Measurements from ENCODE around the gene CSAG3. TPM values are rescaled to one million over a fixed set of nuclear protein-coding genes. Genes with fewer than 3 reads are reported as not detected.
"Not testable (repeated sequence)": the region's sequence is repeated elsewhere in the genome, so short reads cannot be mapped to it uniquely, and the experiment has no call there.

CSAG3 gene
- total RNA-seq, 4 donors from 2014 or later: not detected

DNA sequence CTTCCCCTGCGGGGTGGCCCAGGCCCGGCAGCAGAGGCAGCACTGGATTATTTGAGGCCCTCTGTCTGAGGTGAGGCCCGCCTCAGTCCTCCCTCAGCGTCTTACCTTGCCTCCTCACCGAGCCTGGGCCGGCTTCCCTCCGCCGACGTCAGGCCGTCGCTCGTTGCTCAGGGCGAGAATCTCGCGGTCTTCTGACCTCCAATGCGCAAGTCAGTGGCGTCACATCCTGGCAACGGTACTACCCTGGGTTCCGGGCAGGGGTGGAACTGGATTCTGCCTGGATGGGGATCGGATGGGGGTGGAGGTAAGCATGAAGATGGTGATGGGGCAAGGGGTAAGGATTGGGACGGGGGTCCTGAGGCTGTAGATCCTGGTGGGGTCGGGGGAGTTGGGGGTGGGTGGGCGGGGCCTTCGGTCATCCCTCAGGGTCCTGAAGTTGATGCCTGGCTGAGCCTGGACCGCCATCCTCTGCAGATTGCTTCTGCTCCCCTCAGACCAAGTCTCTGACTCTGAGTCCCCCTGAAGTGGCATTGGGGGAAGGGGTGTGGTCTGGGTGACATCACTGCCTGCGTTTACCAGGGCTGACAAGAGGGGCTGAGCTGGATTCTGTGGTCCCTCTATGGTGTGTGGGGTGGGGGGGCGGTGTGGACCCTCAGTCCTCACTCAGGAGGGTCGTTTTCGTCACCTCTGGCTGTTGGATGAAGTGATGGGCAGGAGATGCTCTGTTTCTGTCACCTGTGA lies 10.7 kb downstream of the CSAG3 start, which contains the start of gene MAGEA6:
Gene MAGEA6, minus strand, starts transcription at position 141 of the 741 bp plus-strand sequence. CDS start 2,039 bp downstream, outside the sequence.
- H3K27ac ChIP-seq; DNase-seq; H3K4me3 ChIP-seq (replicated peaks in 1 of 3); H3K36me3 ChIP-seq; H3K4me1 ChIP-seq; H3K9me3 ChIP-seq; intact Hi-C loops (cut with DNase I); H3K27me3 ChIP-seq: not testable (repeated sequence)
- WGBS, 2 donors: no CpG with 5 or more reads among the region's 29 CpGs

DNA sequence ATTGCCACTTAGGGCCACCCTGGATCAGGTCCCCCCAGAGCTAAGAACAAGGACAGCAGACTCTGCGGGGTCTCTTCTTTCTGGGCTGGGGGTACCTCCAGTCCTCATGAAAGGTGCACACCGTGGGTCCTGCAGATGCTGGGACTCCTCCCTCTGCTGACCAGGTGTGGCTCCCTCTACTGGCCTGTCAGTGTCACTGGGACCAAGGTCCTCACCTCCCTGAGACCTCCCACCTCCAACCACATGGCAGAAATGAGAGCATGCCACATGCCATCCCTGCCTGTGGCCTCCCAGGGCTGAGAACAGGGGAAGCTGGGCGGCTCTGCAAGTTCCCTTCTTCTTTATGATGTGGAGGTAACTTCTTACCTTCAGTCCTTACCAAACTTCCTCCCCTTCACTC lies 28.0 kb downstream of the CSAG3 start:
- DNase-seq; H3K27me3 ChIP-seq; H3K4me3 ChIP-seq (replicated peaks in 1 of 3); H3K36me3 ChIP-seq; H3K27ac ChIP-seq; intact Hi-C loops (cut with DNase I); H3K4me1 ChIP-seq; H3K9me3 ChIP-seq: not testable (repeated sequence)
- WGBS, 2 donors: no CpG with 5 or more reads among the region's 3 CpGs

DNA sequence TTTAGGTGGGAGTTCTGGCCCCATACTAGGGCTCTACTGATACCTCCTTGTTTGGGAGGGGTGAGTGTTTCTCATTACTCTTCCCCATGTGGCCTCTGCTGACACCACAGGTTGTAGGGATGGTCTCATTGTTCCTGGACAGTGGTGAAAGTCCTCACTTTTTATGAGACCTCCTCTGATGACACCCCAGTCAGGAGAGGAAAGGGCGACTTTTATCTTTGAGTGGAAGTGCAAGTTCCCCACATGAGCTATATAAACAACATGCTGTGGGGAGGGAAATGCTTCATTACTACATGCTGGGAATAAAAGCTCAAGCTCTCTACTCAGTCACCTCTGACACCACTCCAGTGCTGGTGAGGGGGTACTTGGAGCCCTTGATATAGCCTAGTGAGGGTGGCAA lies 39.9 kb downstream of the CSAG3 start:
- WGBS, 2 donors: 40 to 50% methylated on average over 1 of the region's 1 CpG
- Histone ChIP-seq H3K4me1 (no peaks in the 10 kb centered on the region), H3K4me3 (replicated peaks in 1 of 3) (no peak overlapping the region), H3K36me3 (no peaks in the 10 kb centered on the region), H3K9me3 (no peaks in the 10 kb centered on the region), H3K27ac (no peak overlapping the region), H3K27me3 (no peaks in the 10 kb centered on the region)
- no peak for DNase-seq
- TF ChIP-seq, protein P1, sequence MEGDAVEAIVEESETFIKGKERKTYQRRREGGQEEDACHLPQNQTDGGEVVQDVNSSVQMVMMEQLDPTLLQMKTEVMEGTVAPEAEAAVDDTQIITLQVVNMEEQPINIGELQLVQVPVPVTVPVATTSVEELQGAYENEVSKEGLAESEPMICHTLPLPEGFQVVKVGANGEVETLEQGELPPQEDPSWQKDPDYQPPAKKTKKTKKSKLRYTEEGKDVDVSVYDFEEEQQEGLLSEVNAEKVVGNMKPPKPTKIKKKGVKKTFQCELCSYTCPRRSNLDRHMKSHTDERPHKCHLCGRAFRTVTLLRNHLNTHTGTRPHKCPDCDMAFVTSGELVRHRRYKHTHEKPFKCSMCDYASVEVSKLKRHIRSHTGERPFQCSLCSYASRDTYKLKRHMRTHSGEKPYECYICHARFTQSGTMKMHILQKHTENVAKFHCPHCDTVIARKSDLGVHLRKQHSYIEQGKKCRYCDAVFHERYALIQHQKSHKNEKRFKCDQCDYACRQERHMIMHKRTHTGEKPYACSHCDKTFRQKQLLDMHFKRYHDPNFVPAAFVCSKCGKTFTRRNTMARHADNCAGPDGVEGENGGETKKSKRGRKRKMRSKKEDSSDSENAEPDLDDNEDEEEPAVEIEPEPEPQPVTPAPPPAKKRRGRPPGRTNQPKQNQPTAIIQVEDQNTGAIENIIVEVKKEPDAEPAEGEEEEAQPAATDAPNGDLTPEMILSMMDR (IDR thresholded peaks at IDR 0.05): no peak
- no peak for TF ChIP-seq POLR2A (IDR thresholded peaks at IDR 0.05)
- intact Hi-C loops (cut with DNase I): no loop called here

DNA sequence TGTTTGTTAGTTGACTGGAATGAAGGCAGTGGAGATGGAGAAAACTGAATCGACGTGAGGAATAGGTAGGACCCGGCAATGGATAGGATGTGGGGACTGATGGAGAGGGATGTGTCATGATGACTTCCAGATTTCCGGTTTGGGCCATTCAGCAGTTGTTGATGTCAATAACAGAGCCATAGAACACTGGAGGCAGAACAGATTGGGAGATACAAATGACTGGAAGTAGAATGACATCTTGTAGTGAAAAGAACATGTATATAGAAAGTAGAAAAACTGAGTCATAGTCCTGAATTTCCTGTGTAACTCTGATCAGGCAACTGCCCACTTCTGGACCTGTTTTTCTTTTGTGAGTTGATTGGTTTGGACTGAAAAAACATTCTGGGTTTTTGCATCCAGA lies 47.0 kb downstream of the CSAG3 start:
- intact Hi-C loops (cut with DNase I): no loop called here
- Histone ChIP-seq H3K4me3 (replicated peaks in 1 of 3) (no peak overlapping the region), H3K4me1 (no peaks in the 10 kb centered on the region), H3K9me3 (no peaks in the 10 kb centered on the region), H3K27ac (no peak overlapping the region), H3K27me3 (no peaks in the 10 kb centered on the region), H3K36me3 (no peaks in the 10 kb centered on the region)
- TF ChIP-seq POLR2A (IDR thresholded peaks at IDR 0.05): no peak
- TF ChIP-seq, protein P1 (IDR thresholded peaks at IDR 0.05): no peak
- WGBS, 2 donors: 85 to 92% methylated on average over 4 of the region's 4 CpGs
- no peak for DNase-seq

Other genes with a start within 250 kb of the CSAG3 start
- gene GABRQ, start 121.3 kb upstream of the CSAG3 start, total RNA-seq: under 1 TPM in 3 of 4 donors, not detected in 1; under 0.01 to 0.15 (median 0.13) TPM
- gene MAGEA3, start 60.4 kb upstream of the CSAG3 start, total RNA-seq: not detected
- not detected for gene CSAG2, start 49.9 kb upstream of the CSAG3 start, total RNA-seq
- not detected for gene MAGEA2B, start 44.6 kb upstream of the CSAG3 start, total RNA-seq
- not detected for gene CSAG1, start 25.5 kb upstream of the CSAG3 start, total RNA-seq
- not detected for gene MAGEA12, start 25.5 kb upstream of the CSAG3 start, total RNA-seq
- not detected for gene MAGEA2, start 5.4 kb upstream of the CSAG3 start, total RNA-seq
- gene MAGEA6, start 10.5 kb downstream of the CSAG3 start, total RNA-seq: not detected
- gene CETN2, start 71.5 kb downstream of the CSAG3 start, total RNA-seq: 10 to 100 TPM; 41.9 to 64.7 (median 61.8) TPM
- gene NSDHL, start 71.8 kb downstream of the CSAG3 start, total RNA-seq: 10 to 100 TPM; 11.2 to 20.3 (median 17.0) TPM
- 10 to 100 TPM; 23.2 to 70.4 (median 39.0) TPM for gene ZNF185, start 138.8 kb downstream of the CSAG3 start, total RNA-seq
- gene PNMA5, start 234.9 kb downstream of the CSAG3 start, total RNA-seq: not detected